Heart left ventricle (tissue), 16 donors: ENCODE data around the gene NR0B2. TPM values are rescaled to one million over a fixed set of nuclear protein-coding genes. Genes with fewer than 3 reads are reported as not detected.
A peak's percentile ranks its signal among the peaks of the same experiment; 100 is the strongest.

Experiments used
- ATAC-seq, 4 donors: fragments of 200-7000 bp; cut with Tn5 transposase; one replicate each; pipeline ENCODE4 v1.9.1; 2020 to 2022; ENCODE audit warnings: moderate library complexity in 4 of 4, mild to moderate bottlenecking in 3 of 4, moderate number of reproducible peaks in 1 of 4
- DNase-seq, 5 donors: peaks; one replicate each; pipeline ENCODE4 v3.0.0-alpha.2; 2020
- H3K27ac ChIP-seq, 12 donors: fragments of 200-600 bp; sonication (generic) in 4 of 12; one replicate each; pipeline versions ENCODE4 v1.5.0 to v1.8.0; 2016 to 2022; ENCODE audit warnings: mild to moderate bottlenecking in 2 of 12
- H3K27me3 ChIP-seq, 9 donors: fragments of 200-600 bp; sonication (generic) in 2 of 9; one replicate each; pipeline versions ENCODE4 v1.5.1 to v1.8.0; 2016 to 2022; ENCODE audit warnings: mild to moderate bottlenecking in 3 of 9
- H3K36me3 ChIP-seq, 9 donors: fragments of 200-600 bp; sonication (generic) in 2 of 9; one replicate each; pipeline versions ENCODE4 v1.5.0 to v1.8.0; 2018 to 2022; ENCODE audit warnings: mild to moderate bottlenecking in 2 of 9
- H3K4me1 ChIP-seq, 12 donors: fragments of 200-600 bp; sonication (generic) in 4 of 12; one replicate each; pipeline versions ENCODE4 v1.5.0 to v1.8.0; 2016 to 2022; ENCODE audit warnings: mild to moderate bottlenecking in 3 of 12
- H3K4me3 ChIP-seq, 12 donors: fragments of 200-600 bp; sonication (generic) in 4 of 12; one replicate each; pipeline versions ENCODE4 v1.5.0 to v1.8.0; 2017 to 2022; ENCODE audit warnings: mild to moderate bottlenecking in 9 of 12, moderate library complexity in 4 of 12
- H3K9me3 ChIP-seq, 12 donors: fragments of 200-600 bp; sonication (generic) in 4 of 12; one replicate each; pipeline versions ENCODE4 v1.5.0 to v1.8.0; 2016 to 2022; ENCODE audit warnings: mild to moderate bottlenecking in 1 of 12
- CTCF ChIP-seq, 12 donors: fragments of 200-600 bp; sonication (generic) in 4 of 12; IDR thresholded peaks; one replicate each; pipeline versions ENCODE4 v1.5.0 to v1.8.0; 2018 to 2022; ENCODE audit warnings: antibody characterized with exemption in 12 of 12, mild to moderate bottlenecking in 5 of 12
- POLR2A ChIP-seq, 2 donors: fragments of 450-650 bp; IDR thresholded peaks; one replicate each; pipeline ENCODE4 v1.6.1; 2017; ENCODE audit warnings: antibody characterized with exemption in 2 of 2, mild to moderate bottlenecking in 2 of 2, moderate library complexity in 2 of 2
- WGBS, 4 donors: extraction: QIAGEN DNeasy Blood & Tissue Kit in 2 of 4; methylation state at CpG; one replicate each; pipeline versions ENCODE4 v1.1.5 to v1.1.7; 2013 to 2018; 5-methylcytosine and 5-hydroxymethylcytosine counted together
- intact Hi-C, 10 donors: fragments of 100-400 bp; cut with DNase I; formaldehyde crosslinking; loops; one replicate each; pipeline versions ENCODE4 v1.11.1 to v1.14.2; 2022
- polyA plus RNA-seq, 2 donors: library from polyadenylated mRNA; stranded (reverse); fragments of 200-250 nt; gene quantifications; one replicate each; pipeline ENCODE4 v1.2.3, GENCODE V29; 2013
- total RNA-seq, 9 donors: library from RNA; depleted of rRNA in 2 of 9; stranded (reverse); fragments of >200 nt in 2 of 9; fragmentation: NEBNext Ultra II Directional in 3 of 9; extraction: Animal tissue kit (Norgen Biotek cat#: 25700) in 3 of 9; gene quantifications; one replicate each; pipeline versions ENCODE4 v1.1.0 to v1.2.4, GENCODE V29; 2016 to 2023
- donor health status: ischemic (EF 13 %, LVEDD 7.1; RV severe dilation, severe dysfunction).
- donor health status: healthy with polysubstance abuse.
- donor health status: DM: no; HTN: yes; CAD: no.
- donor health status: DM: no; HTN: no; CAD: no.
- donor health status: ischemic (EF 25% LVEDD 6.9; RV normal size, moderate dysfunction).
- donor health status: ischemic (EF 25% LVEDD 5.7; RV mildly dilated, moderate dysfunction).
- donor health status: healthy.
- donor health status: DM: yes; HTN: yes; CAD: no.
- donor health status: ischemic (EF 35%, LVEDD 5.7; RV mildly dilated, moderate dysfunction).
- donor health status: nonischemic (EF 11% LVEDD 7.7; RV severe dilation, severe dysfunction).
- donor health status: DM: yes; HTN: yes; CAD: no.
- donor health status: PGD.
- donor health status: ischemic (EF 29% LVEDD 5.4; RV normal size, mild dysfunction).
- donor health status: nonischemic (EF 23%, LVEDD 6.1; RV moderate dilation, normal function).

NR0B2 gene
- total and polyA plus RNA-seq, 11 donors: 2.0 to 19.2 (median 6.6) TPM

GRCh38 chr1:26863685-26864077 is 50.1 kb downstream of the NR0B2 start:
- WGBS, 4 donors: 68 to 97% (median 80%) methylated on average over 9 to 20 of the region's 20 CpGs

DNA sequence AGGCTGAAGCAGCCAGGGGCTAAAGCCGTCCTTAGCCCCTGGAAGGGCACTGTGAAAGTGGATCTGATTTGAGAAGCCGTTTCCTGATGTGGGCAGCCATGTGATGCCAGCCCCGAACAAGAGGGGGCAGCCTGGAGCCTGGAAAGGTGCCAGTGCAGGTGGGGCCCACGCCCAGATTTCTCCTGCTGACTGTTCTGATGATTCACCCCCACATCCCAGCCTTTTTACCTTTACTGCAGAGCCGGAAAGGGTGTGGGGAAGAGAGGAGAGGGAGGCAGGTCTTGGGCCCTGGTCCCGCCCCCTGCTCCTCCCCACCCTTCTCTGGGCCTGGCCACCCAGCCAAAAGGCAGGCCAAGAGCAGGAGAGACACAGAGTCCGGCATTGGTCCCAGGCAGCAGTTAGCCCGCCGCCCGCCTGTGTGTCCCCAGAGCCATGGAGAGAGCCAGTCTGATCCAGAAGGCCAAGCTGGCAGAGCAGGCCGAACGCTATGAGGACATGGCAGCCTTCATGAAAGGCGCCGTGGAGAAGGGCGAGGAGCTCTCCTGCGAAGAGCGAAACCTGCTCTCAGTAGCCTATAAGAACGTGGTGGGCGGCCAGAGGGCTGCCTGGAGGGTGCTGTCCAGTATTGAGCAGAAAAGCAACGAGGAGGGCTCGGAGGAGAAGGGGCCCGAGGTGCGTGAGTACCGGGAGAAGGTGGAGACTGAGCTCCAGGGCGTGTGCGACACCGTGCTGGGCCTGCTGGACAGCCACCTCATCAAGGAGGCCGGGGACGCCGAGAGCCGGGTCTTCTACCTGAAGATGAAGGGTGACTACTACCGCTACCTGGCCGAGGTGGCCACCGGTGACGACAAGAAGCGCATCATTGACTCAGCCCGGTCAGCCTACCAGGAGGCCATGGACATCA is 50.7 kb downstream of the NR0B2 start, which contains the start of gene SFN:
Gene SFN (plus strand): TSS at position 369 of the 904 bp plus-strand sequence. CDS start 64 bp downstream, at position 433.
- ATAC-seq: no peak
- intact Hi-C loops: loop anchor here in 1 of 10 donors (5.0 kb wide), 1 partner anchor 51 kb away; no protein-coding TSS in a partner anchor
- peaks cover 0 to 19% (median 9%) of the 10 kb centered on the region in 12 donors for H3K4me1 ChIP-seq
- peaks cover 0 to 5% (median 0%) of the 10 kb centered on the region in 9 donors for H3K36me3 ChIP-seq
- peak within 1 kb of the TSS in 1 of 12 donors; percentile 84 for H3K27ac ChIP-seq
- WGBS, 4 donors: 88 to 92% (median 90%) methylated on average over 35 to 37 of the region's 37 CpGs
- H3K27me3 ChIP-seq: no peaks in the 10 kb centered on the region
- H3K9me3 ChIP-seq: no peaks in the 10 kb centered on the region
- no peak for DNase-seq
- H3K4me3 ChIP-seq: peak within 1 kb of the TSS in 8 of 12 donors; percentile 59 to 78 (median 66)
- TF ChIP-seq POLR2A (IDR thresholded peaks at IDR 0.05) (no peak), CTCF (IDR thresholded peaks at IDR 0.05) (no peak)

More at GRCh38 chr1:26863685-26864077, 50.1 kb downstream of the NR0B2 start:
- Histone ChIP-seq H3K27me3 (no peaks in the 10 kb centered on the region), H3K4me1 (peaks cover 0 to 19% (median 9%) of the 10 kb centered on the region in 12 donors), H3K4me3 (peak overlapping the region in 3 of 12 donors; percentile 59 to 78 (median 66)), H3K27ac (no peak overlapping the region), H3K9me3 (no peaks in the 10 kb centered on the region), H3K36me3 (no peaks in the 10 kb centered on the region)
- intact Hi-C loops: loop anchor here in 1 of 10 donors (5.0 kb wide), 1 partner anchor 51 kb away; no protein-coding TSS in a partner anchor
- ATAC-seq (no peak), DNase-seq (peak in 1 of 5 donors; percentile 29)
- no peak for TF ChIP-seq CTCF (IDR thresholded peaks at IDR 0.05)
- no peak for TF ChIP-seq POLR2A (IDR thresholded peaks at IDR 0.05)

- no peak for ATAC-seq
- H3K27me3 ChIP-seq: no peaks in the 10 kb centered on the region
- 79 to 87% (median 85%) methylated on average over 7 of the region's 7 CpGs for WGBS, 4 donors
- H3K27ac ChIP-seq: no peak overlapping the region
- no peak for DNase-seq
- no peaks in the 10 kb centered on the region for H3K9me3 ChIP-seq
- H3K36me3 ChIP-seq: peaks cover 0 to 12% (median 0%) of the 10 kb centered on the region in 9 donors
- H3K4me1 ChIP-seq: peaks cover 0 to 19% (median 9%) of the 10 kb centered on the region in 12 donors
- intact Hi-C loops: loop anchor here in 1 of 10 donors (5.0 kb wide), 1 partner anchor 50 kb away; no protein-coding TSS in a partner anchor
- H3K4me3 ChIP-seq: no peak overlapping the region
- TF ChIP-seq POLR2A (IDR thresholded peaks at IDR 0.05) (no peak), CTCF (IDR thresholded peaks at IDR 0.05) (no peak)
Observed at GRCh38 chr1:26861889-26862378, 51.8 kb downstream of the NR0B2 start.

Other genes with a start within 250 kb of the NR0B2 start
- 10 to 100 TPM; 29.0 to 73.9 (median 49.9) TPM for gene ARID1A, start 218.0 kb downstream of the NR0B2 start, total RNA-seq
- 10 to 100 TPM; 14.1 to 33.0 TPM for gene ARID1A, start 218.0 kb downstream of the NR0B2 start, polyA plus RNA-seq
- 1 to 10 TPM; 4.3 to 8.8 (median 5.6) TPM for gene PIGV, start 126.0 kb downstream of the NR0B2 start, total RNA-seq
- gene PIGV, start 126.0 kb downstream of the NR0B2 start, polyA plus RNA-seq: 1 to 10 TPM; 2.7 to 4.4 TPM
- 10 to 100 TPM in 8 of 9 donors, 1 to 10 TPM in 1; 9.2 to 22.5 (median 12.2) TPM for gene ZDHHC18, start 87.3 kb downstream of the NR0B2 start, total RNA-seq
- gene ZDHHC18, start 87.3 kb downstream of the NR0B2 start, polyA plus RNA-seq: 10 to 100 TPM in 1 of 2 donors, 1 to 10 TPM in 1; 8.7 to 18.5 TPM
- gene SFN, start 50.8 kb downstream of the NR0B2 start, total RNA-seq: under 1 TPM in 2 of 9 donors, not detected in 7; 0.26 to 0.37 TPM
- under 1 TPM; 0.11 to 0.42 TPM for gene SFN, start 50.8 kb downstream of the NR0B2 start, polyA plus RNA-seq
- 10 to 100 TPM in 8 of 9 donors, 1 to 10 TPM in 1; 7.6 to 27.4 (median 17.1) TPM for gene GPN2, start 23.7 kb downstream of the NR0B2 start, total RNA-seq
- gene GPN2, start 23.7 kb downstream of the NR0B2 start, polyA plus RNA-seq: 10 to 100 TPM; 12.0 to 15.7 TPM
- 10 to 100 TPM in 3 of 9 donors, 1 to 10 TPM in 6; 6.0 to 14.9 (median 9.0) TPM for gene GPATCH3, start 13.5 kb downstream of the NR0B2 start, total RNA-seq
- gene GPATCH3, start 13.5 kb downstream of the NR0B2 start, polyA plus RNA-seq: 10 to 100 TPM in 1 of 2 donors, 1 to 10 TPM in 1; 7.7 to 11.7 TPM
- 10 to 100 TPM; 53.6 to 78.6 (median 57.4) TPM for gene NUDC, start 7.8 kb upstream of the NR0B2 start, total RNA-seq
- gene NUDC, start 7.8 kb upstream of the NR0B2 start, polyA plus RNA-seq: 10 to 100 TPM; 69.7 to 99.6 TPM
- gene KDF1, start 46.5 kb upstream of the NR0B2 start, total RNA-seq: under 1 TPM in 2 of 9 donors, not detected in 7; 0.12 to 0.45 TPM
- under 1 TPM in 1 of 2 donors, not detected in 1; 0.03 TPM for gene KDF1, start 46.5 kb upstream of the NR0B2 start, polyA plus RNA-seq
- 10 to 100 TPM; 16.6 to 68.5 (median 21.7) TPM for gene TRNP1, start 79.7 kb upstream of the NR0B2 start, total RNA-seq
- gene TRNP1, start 79.7 kb upstream of the NR0B2 start, polyA plus RNA-seq: 10 to 100 TPM; 18.4 to 38.9 TPM
- 10 to 100 TPM in 8 of 9 donors, 1 to 10 TPM in 1; 9.1 to 78.4 (median 32.6) TPM for gene TENT5B, start 98.9 kb upstream of the NR0B2 start, total RNA-seq
- gene TENT5B, start 98.9 kb upstream of the NR0B2 start, polyA plus RNA-seq: 10 to 100 TPM; 19.8 to 62.2 TPM
- 10 to 100 TPM; 11.4 to 44.9 (median 25.3) TPM for gene SLC9A1, start 241.2 kb upstream of the NR0B2 start, total RNA-seq
- gene SLC9A1, start 241.2 kb upstream of the NR0B2 start, polyA plus RNA-seq: 10 to 100 TPM in 1 of 2 donors, 1 to 10 TPM in 1; 9.4 to 15.1 TPM